Mesothelial cell of epicardium (in vitro differentiated cells): ENCODE data around the gene C12orf50. TPM values are rescaled to one million over a fixed set of nuclear protein-coding genes. Genes with fewer than 3 reads are reported as not detected.
"Not testable (repeated sequence)": the region's sequence is repeated elsewhere in the genome, so short reads cannot be mapped to it uniquely, and the experiment has no call there.

ENCODE experiments used
- DNase-seq, 2 experiments: peaks; one replicate each; pipeline ENCODE4 v3.0.0; 2021; ENCODE audit warnings: low spot score in 2 of 2; ENCODE audit not compliant: unreplicated experiment in 2 of 2
- H3K27ac Mint-ChIP-seq: 2 replicates; pipeline ENCODE4 v1.8.0; 2021; ENCODE audit warnings: mixed read lengths
- H3K27me3 Mint-ChIP-seq: 2 replicates; pipeline ENCODE4 v1.8.0; 2021; ENCODE audit warnings: low read depth, mixed read lengths
- H3K36me3 Mint-ChIP-seq: 2 replicates; pipeline ENCODE4 v1.8.0; 2021; ENCODE audit warnings: mixed read lengths
- H3K4me1 Mint-ChIP-seq: 2 replicates; pipeline ENCODE4 v1.8.0; 2021; ENCODE audit warnings: mixed read lengths
- H3K4me3 Mint-ChIP-seq: 2 replicates; pipeline ENCODE4 v1.8.0; 2021; ENCODE audit warnings: mild to moderate bottlenecking, moderate library complexity, mixed read lengths
- H3K9me3 Mint-ChIP-seq: 2 replicates; pipeline ENCODE4 v1.8.0; 2021; ENCODE audit warnings: mixed read lengths
- total RNA-seq: library from RNA; stranded (reverse); gene quantifications from 3 replicates; pipeline ENCODE4 v1.2.1, GENCODE V29; 2021
- TF ChIP-seq, protein P1 (sequence below): fragments of 200-600 bp; sonication (generic); IDR thresholded peaks from one replicate; pipeline ENCODE4 v1.5.0; 2021; ENCODE audit warnings: antibody characterized with exemption; ENCODE audit not compliant: unreplicated experiment

The C12orf50 gene
- total RNA-seq, 1 donor from 2014 or later, result 0.13 TPM

GRCh38 chr12:88036353-88036965 is 7.3 kb upstream of the C12orf50 start:
- TF ChIP-seq, protein P1, sequence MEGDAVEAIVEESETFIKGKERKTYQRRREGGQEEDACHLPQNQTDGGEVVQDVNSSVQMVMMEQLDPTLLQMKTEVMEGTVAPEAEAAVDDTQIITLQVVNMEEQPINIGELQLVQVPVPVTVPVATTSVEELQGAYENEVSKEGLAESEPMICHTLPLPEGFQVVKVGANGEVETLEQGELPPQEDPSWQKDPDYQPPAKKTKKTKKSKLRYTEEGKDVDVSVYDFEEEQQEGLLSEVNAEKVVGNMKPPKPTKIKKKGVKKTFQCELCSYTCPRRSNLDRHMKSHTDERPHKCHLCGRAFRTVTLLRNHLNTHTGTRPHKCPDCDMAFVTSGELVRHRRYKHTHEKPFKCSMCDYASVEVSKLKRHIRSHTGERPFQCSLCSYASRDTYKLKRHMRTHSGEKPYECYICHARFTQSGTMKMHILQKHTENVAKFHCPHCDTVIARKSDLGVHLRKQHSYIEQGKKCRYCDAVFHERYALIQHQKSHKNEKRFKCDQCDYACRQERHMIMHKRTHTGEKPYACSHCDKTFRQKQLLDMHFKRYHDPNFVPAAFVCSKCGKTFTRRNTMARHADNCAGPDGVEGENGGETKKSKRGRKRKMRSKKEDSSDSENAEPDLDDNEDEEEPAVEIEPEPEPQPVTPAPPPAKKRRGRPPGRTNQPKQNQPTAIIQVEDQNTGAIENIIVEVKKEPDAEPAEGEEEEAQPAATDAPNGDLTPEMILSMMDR, result no peak
- Mint-ChIP-seq H3K27me3 (no peaks in the 10 kb centered on the region), H3K4me3 (peak overlapping the region; percentile 98), H3K9me3 (peaks cover 5% of the 10 kb centered on the region), H3K36me3 (peaks cover 12% of the 10 kb centered on the region), H3K27ac (no peak overlapping the region), H3K4me1 (peaks cover 40% of the 10 kb centered on the region)
- DNase-seq, result no peak

- Mint-ChIP-seq H3K4me3 (peak overlapping the region; percentile 98), H3K4me1 (peaks cover 40% of the 10 kb centered on the region), H3K36me3 (peaks cover 7% of the 10 kb centered on the region), H3K27ac (peak overlapping the region; percentile 30), H3K9me3 (peaks cover 7% of the 10 kb centered on the region), H3K27me3 (no peaks in the 10 kb centered on the region)
- TF ChIP-seq, protein P1, result no peak
- no peak for DNase-seq
Measured at GRCh38 chr12:88035907-88036289, 6.7 kb upstream of the C12orf50 start.

- TF ChIP-seq, protein P1, result no peak
- H3K4me1 Mint-ChIP-seq, result peaks cover 40% of the 10 kb centered on the region
- peak; percentile 77 to 85 for DNase-seq
- H3K27ac Mint-ChIP-seq, result peak overlapping the region; percentile 94
- H3K4me3 Mint-ChIP-seq, result peak overlapping the region; percentile 98
- peaks cover 6% of the 10 kb centered on the region for H3K36me3 Mint-ChIP-seq
- H3K9me3 Mint-ChIP-seq, result peaks cover 7% of the 10 kb centered on the region
- no peaks in the 10 kb centered on the region for H3K27me3 Mint-ChIP-seq
Measured at GRCh38 chr12:88035271-88035906, 6.2 kb upstream of the C12orf50 start.

- not testable (repeated sequence) for H3K4me3 Mint-ChIP-seq, H3K36me3 Mint-ChIP-seq, H3K27ac Mint-ChIP-seq, DNase-seq, H3K9me3 Mint-ChIP-seq, H3K27me3 Mint-ChIP-seq, H3K4me1 Mint-ChIP-seq
Measured at GRCh38 chr12:88031161-88031560, 2.0 kb upstream of the C12orf50 start.

DNA sequence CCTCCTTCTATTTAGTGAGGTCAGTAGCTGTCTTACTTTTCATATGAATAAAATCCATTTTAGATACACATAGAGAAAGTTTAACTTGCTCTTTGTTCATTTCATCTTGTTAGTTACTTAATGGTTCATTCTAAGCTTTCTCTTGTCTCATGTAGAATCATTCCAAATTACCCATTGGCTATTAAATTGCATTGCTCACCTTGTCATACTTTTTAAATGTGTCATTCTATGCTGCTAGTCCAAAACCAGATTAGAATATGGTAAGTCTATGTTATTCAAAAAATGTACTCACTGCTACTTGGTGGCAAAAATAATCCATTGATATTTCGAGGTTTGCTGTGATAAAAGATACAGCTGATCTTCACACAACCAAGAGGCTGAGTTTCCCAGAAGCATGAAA is 3.0 kb downstream of the C12orf50 start:
- TF ChIP-seq, protein P1, result no peak
- H3K27ac Mint-ChIP-seq, result no peak overlapping the region
- no peaks in the 10 kb centered on the region for H3K36me3 Mint-ChIP-seq
- peaks cover 6% of the 10 kb centered on the region for H3K9me3 Mint-ChIP-seq
- no peak for DNase-seq
- H3K4me3 Mint-ChIP-seq, result no peak overlapping the region
- peaks cover 3% of the 10 kb centered on the region for H3K27me3 Mint-ChIP-seq
- H3K4me1 Mint-ChIP-seq, result no peaks in the 10 kb centered on the region

GRCh38 chr12:88017964-88018363 is 11.2 kb downstream of the C12orf50 start:
- H3K9me3 Mint-ChIP-seq, result peaks cover 46% of the 10 kb centered on the region
- H3K4me1 Mint-ChIP-seq, result no peaks in the 10 kb centered on the region
- H3K36me3 Mint-ChIP-seq, result peaks cover 4% of the 10 kb centered on the region
- H3K4me3 Mint-ChIP-seq, result no peak overlapping the region
- peaks cover 2% of the 10 kb centered on the region for H3K27me3 Mint-ChIP-seq
- no peak overlapping the region for H3K27ac Mint-ChIP-seq
- TF ChIP-seq, protein P1, result no peak
- DNase-seq, result no peak
